NAMALWA (cell line): ENCODE data around the gene DCAF8.

Source experiments
- DNase-seq: peaks from one replicate; pipeline ENCODE4 v3.0.0-alpha.2; 2015; ENCODE audit warnings: low spot score

DCAF8 gene

DNA sequence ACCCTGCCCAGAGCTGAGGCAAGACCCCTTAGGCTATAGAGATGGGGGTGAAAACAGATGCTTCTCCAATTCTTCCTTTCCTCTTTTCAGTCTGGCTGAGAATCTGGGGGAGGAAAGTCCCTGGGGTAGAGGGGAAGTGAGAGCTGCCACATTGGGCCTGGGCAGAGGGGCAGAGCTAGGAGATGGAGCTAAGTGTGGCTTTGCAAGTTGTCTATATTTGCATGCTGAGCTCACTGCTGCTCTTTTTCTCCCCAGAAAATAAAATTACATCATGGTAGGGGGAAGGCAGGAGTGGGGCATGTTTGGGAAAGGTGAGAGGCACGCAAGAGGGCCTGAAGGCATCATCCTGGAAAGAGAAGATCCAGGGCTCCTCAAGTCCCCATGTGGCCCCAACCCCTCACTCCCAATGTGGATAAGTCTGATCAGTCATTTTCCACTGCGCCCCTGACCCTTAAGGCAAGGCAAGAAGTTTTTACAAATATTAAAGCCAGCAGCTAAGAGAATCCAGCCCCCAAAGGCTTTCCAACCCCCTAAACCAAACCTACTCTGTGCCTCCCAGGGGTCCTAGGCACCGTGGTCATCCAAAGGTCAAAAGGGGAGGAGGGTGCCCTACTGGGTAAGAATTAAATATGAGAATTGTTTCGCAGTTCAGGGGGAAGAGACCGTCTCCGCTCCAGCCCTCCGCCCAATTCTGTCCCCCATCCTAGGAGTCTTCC lies 57.7 kb downstream of the DCAF8 start:
- DNase-seq = peak; percentile 90

DNA sequence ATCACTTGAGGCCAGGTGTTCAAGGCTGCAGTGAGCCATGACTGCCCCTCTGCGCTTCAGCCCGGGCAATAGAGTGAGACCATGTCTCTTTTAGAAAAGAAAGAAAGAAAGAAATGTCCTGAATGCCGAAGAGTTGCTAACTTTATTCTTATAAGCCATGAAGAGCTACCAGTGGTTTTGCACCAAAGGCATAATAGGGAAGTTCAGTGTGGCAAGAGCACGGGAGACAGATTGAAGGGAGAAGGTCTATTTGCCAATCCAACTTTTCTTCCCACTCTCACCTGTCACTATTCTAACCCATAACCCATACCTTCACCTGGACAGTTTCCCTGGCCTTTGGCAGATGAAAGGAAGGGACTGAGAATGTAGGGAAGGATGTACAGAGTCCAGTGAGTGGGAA lies 61.6 kb downstream of the DCAF8 start:
- DNase-seq = no peak

DNA sequence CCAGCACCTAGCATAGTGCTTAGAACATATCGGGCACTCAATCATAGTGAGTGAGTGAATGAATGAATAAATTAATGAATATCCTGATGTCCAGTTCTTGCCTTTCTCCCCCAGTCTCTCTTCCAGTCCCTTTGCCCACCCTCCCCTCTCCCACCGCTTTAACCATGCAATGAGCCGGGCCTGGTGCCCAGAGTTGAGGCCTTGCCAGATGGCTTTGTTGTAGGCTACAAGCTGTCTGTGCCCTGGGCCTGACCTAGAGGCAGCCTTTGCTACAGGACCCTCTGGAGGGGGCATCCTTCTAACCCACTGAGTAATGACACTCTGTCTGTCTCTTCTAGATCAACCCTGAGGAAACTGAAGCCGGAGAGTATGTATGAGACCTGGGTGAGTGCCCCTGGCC lies 65.1 kb downstream of the DCAF8 start:
- DNase-seq = no peak

DNA sequence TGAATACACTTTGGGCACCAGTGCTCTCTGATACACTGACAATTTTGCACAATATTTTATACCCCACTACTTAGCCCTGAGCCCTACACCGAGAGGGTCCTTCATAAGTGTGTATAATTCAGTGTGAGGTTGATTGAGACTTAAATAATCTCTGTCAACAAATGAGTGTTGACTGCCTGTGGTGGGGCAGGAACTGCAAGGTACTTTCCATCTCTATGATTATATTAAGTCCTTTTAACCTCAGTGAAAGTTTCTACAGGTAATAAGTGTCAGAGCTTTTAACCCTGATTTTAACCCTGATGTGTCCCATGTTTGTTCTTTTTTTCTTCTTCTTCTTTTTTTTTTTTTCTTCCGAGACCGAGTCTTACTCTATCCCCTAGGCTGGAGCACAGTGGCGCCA lies 66.2 kb downstream of the DCAF8 start:
- no peak for DNase-seq

DNA sequence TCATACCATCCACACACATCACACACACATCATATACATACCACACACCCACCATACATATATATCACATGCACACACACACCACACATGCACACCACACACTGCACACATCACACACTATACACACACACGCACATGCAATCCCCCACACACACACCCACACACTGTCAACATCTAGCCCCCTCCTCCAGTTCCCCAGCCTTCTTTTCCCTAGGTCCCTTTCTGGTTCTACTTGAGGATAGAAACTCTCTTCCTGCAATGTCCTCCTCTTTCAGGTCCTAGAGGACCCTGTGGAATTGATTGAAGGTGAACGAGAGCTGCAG lies 67.7 kb downstream of the DCAF8 start:
- DNase-seq = no peak

DNA sequence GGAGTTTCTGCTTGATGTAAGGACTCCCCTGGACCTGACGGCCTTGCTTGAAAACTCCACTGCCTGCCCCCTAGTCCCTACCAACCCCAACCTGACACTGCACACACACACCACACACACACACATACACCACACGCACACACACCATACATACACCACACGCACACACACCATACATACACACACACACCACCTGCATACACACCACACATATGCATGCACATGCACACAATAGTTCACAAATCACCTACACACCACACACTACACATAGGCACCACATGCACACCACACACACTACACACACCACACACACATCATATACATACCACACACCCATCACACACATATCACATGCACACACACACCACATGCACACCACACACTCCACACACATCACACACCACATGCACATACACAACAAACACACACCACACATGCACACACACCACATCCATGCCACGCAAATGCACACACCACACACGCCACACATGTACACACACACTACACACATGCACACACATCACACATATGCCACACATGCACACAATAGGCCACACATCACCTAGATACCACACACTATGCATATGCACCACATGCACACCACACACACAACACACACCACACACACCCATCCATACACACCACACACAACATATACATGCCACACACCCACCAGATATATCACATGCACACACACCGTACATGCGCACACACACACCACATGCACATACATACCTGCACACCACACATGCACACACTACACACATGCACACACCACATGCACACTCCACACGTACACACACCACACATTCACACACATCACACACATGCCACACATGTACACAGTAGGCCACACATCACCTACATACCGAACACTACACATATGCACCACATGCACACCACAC lies 68.3 kb downstream of the DCAF8 start:
- DNase-seq = peak; percentile 35

DNA sequence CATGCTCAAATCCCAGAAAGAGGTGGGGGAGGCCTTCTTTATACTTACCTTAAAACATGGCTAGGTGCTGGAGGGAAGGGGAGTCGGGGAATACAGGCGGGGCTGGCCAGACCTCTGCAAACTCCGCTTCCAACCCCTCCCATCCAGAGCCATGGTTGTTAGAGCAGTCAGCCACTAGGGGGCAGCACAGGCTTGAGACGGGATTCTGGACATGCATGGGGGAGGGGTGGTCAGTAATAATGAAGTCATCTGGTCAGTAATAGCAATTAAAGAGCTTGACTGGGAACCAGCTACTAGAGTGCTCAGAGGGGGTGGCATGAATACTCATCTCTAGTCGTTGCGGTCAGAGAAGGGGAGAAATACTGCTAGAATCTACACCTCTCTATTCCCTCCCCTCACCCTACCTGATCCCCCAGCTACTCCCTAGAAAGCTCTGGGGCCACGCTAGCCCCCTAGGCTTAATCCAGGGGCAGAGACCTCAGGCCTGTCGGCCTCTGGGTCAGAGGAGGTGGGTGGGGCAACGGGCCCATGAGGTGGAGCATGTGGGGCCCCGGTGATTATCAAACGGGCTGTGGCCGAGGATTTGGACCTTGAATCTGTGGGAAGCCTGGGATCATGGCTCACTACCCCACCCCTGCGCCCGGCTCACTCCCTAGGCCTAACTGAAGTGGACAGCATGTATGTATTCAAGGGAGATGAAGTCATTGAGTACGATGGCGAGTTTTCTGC lies 69.1 kb downstream of the DCAF8 start:
- DNase-seq = peak; percentile 91

DNA sequence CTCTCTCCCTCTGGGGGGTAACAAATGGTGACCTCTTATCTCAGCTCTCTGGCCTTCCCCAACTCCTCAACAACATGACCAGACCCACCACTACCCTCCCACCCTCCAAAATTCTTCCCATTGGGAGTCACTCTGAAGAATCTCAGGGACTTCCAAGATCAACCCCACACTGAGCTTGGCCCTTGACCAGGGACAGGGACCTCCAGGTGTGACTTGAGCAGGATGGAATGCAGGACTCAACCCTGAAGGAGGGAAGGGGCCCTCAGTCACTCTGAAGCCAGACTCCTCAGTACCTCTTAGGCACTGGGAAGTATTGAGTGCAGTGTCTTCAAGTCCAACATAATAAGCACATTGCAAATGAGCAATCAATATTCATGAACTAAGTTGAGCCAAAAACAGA lies 70.1 kb downstream of the DCAF8 start:
- DNase-seq = no peak

DNA sequence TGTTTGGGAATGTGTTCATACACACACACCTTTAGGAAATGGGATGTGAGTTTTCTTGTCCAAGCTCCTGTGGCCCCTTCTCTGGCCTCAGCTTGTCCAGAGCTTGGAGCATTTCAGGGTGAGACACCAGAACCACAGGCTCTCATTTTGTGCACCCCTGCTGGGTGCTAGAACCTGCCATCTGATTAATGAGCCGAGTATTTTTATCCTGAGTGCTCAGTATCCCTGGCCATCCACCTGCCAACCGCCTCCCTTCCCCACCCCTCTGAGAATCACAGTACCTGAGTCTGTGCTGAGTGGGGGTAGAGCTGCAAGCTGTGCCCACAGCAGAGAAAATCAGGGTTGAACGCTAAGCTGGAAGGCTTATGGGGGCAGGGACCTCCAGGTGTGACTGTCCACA lies 70.6 kb downstream of the DCAF8 start:
- DNase-seq = no peak

DNA sequence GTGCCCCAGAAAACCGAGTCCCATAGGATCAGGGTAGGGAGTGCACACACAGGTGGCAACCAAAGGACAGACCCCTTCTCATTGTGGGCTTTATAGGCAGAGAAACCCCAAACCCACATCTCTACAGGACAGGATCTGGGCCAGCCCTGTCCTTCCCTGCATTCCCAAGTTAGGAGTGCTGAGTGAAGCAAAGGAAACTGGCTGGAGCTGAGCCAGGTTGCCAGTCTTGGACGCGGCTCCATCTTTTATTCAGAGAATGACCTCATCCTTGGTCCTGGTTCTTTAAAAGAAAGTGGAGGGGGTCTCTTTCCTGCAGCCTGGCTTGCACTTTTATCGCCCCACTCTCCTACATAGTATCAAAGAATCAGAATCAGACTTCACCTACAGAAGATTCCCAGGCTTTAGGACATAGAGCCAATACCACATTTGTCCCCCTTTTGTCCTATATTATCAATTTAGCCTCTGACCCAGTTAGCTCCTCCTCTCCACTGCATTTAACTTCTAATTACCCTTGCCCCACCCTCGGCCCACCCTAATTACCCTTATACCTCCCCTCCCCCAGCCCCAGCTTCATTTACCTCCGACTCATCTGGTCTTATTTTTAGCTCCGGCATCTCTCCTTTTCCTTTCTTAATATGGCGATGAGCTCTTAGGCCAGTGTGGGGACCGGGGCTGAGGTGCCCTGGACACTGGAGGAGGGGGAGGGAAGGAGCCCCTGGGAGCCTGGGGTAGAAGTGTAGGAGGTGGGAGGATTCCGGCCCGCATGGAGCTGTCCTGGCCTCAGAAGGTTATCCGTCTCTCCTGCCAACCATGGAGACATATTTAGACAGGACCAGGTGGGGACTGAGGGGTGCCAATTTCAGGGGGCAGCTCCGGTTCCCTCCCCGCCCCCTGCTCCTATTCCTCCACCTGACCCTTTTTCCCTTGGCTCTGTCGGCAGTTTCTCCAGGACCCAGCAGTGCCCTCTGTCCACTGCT lies 72.4 kb downstream of the DCAF8 start, which contains the start of gene CASQ1:
TSS of gene CASQ1 (plus strand) at position 927 of the 977 bp plus-strand sequence. CDS start 177 bp downstream, outside the sequence.
- DNase-seq = no peak

DNA sequence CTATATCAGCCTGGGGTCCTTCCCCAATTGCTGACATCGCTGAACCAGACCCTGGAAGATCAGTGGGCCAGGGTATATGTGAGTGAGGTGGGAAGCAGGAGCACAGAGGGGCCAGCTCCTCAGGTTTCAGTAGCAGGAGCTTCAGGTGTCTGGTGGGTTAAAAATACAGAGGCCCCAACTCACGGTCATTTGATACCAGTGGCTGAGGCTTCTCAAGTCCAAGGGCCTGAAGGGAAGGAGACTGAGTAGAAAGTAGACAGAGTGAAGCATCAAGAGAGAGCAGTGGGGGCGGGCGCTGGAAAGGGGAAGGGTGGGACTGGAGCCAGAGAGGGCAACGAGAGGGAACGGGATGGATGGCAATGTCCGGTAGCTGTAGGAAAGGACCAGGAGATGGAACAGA lies 74.0 kb downstream of the DCAF8 start:
- no peak for DNase-seq

DNA sequence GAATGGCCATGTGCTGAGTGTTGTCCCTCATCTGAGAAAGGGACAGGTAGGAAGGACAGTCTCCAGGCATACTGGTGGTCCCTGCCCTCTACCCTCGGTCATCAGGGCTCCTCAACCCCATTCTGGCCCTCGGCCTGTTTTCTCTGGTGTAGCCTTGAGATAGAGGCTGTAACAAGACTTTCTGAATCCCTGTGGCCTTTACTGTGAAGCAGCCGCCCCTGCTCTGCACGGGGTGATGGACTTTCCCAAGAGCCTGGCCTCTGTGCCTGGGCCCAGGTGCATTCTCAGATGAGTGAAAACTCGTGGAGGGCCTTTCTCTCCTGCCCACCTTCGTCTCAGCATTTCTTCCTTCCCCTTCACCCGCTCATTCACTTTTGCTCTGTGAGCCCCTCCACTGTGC lies 74.9 kb downstream of the DCAF8 start:
- no peak for DNase-seq

DNA sequence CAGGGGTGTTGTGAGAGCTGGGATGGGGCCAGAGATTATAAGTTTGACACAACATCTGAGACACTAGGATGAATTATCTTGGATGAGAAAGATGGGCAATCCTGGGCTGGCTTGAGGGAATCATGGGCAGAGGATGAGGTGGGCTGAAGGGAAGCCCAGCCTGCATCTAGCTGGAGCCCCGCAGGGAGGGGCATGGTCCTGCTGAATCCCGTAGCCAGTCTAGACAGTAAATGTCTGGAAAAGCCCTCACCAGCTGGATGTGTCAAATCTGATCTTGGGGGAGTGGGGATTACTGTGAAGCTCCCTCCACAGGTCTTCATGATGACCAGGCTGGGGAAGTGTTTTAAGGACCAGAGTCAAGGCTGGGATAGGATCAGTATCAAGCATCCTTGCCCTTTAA lies 75.6 kb downstream of the DCAF8 start:
- no peak for DNase-seq

DNA sequence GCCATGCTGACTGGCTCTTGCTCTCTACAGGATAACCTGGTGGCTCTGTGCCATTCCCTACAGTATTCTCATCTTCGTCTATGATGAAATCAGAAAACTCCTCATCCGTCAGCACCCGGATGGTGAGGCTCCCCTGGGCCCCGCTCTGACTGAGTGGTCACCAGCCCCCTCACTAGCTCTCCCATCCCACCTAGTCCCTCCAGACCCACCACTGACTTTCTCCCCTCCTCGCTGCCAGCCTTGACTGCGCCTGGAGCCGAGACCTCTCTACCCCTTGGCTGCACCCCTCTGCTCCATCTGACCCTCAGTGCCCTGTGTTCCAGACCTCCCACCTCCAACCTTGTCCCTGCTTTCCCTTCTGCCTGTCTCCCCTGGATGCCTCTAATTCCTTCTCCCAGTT lies 76.1 kb downstream of the DCAF8 start:
- no peak for DNase-seq

DNA sequence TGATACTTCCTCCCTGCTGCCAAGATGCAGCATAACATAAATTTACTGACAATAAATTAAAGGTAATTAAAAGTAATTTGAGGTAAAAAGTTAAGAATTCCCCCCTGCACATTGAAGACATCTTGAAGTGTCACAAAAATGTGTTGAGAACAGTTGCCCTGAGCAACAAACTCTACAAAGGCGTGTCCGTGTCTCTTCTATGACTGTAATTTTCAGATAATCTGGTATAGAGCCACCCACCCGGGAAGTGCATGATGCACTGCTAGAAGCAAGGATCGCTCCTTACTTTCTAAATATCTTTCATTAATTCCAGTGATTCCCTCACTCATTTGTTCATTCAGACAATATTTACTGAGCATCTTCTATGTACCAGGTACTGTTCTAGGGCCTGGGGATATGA lies 83.0 kb downstream of the DCAF8 start:
- no peak for DNase-seq

DNA sequence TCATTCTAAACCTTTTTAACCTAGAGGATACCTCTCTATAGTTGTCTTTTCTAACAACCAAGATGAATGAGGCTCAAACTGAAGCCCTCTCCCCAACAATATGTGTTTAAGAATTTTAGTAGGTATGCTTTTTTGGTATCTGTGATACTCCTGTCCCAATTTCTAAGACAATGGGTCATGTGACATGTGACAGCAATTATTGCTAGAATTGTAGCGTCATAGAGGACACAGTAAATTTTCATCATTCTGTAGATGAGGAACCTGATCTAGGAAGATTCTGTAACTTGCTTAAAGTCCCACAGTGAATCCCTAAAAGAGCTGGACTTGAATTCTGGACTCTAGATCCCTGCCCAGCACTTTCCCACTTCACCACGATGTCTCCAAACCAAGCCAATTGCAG lies 83.6 kb downstream of the DCAF8 start:
- DNase-seq = no peak

DNA sequence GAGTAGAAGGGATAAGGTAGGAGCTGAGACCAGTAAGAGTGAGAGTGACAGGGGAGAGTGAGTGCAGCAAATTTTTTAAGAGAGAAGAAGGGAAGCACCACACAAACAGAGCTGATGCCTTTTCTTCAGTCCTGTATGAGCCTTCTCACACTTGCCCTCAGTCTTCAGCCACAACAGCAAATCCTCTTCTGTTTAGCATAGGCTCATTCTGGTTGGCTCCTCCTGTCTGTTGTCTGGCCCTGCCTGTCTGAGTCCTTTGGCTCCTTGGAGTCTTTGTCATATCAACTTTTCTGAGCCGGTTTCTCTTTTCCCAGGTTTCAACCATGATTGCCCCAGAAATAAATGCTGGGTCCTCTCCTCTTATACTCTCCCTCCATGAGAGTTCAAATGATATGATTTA lies 84.7 kb downstream of the DCAF8 start:
- DNase-seq = no peak

DNA sequence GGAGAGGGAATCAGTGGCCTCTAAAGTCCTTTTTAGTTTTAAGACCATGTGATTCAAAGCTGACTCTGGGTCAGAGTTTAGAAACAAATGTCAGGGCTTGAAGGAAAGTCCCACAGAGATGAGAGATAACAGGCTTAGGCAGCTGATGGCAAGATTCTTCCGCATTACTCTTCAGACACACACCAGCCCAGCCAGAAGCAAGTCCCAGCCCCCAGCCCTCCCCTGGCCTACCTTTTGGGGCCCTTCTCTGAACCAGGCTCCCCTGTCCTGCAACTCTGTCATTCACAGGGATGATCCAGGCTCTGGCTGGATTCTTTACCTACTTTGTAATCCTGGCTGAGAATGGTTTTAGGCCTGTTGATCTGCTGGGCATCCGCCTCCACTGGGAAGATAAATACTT lies 85.1 kb downstream of the DCAF8 start:
- no peak for DNase-seq

DNA sequence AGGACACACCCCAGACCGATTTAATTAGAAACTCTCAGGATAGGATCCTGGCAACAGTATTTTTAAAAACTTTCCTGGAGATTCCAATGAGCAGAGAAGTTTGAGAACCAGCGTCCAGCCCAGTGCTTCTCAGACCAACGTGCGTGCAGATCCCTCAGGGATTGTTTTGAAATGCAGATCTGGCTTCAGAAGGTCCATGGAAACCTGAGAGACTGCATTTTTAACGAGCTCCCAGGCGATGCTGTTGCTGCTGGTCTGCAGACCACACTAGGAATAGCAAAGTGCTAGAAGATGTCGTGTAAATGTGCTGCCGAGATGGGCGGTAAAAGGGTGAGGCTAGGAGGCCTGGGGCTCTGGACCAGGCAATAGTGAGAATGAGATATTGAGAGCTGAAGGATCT lies 90.4 kb downstream of the DCAF8 start:
- DNase-seq = no peak

DNA sequence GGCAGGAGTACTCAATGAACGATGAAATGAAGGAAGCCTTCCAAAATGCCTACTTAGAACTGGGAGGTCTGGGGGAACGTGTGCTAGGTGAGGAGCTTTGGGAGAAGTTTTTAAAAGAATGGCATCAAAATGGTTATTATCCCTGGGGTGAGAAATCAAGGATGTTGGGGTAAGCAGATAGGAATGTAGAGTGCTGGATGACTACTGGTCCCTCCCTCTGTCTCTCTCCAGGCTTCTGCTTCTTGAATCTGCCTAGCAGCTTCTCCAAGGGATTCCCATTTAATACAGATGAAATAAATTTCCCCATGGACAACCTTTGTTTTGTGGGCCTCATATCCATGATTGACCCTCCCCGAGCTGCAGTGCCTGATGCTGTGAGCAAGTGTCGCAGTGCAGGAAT lies 91.0 kb downstream of the DCAF8 start:
- DNase-seq = no peak

DNA sequence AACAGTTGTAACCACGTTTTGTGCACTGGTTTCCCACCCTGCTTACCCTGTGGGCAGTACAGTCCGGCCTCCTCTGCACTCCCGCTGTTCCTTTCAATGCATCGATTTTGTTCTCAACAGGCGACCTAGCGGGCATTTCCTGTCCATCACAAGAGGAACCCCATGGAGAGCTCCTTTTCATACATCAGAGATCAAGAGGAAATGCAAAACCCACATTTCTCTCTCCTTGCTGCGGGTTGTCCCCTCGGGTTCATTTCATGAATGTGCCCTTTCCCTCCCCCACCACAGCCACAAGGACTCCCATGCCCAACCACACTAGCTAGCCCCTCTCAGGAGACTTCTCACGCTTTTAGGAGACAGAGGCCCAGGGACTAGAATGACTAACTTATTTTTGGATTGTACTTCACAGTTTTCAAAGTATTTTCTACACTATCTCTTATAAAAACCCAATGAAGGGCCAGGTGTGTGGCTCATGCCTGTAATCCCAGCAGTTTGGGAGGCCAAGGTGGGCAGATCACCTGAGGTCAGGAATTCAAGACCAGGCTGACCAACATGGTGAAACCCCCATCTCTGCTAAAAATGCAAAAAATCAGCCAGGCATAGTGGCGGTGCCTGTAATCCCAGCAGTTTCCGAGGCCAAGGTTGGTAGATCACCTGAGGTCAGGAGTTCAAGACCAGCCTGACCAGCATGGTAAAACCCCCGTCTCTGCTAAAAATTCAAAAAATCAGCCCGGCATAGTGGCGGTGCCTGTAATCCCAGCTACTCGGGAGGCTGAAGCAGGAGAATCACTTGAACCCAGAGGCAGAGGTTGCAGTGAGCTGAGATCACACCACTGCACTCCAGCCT lies 92.6 kb downstream of the DCAF8 start:
- DNase-seq = peak; percentile 40
